GM18498 (cell line): ENCODE data around the gene IZUMO2.

Source experiments
- ATAC-seq: cut with Tn5 transposase; IDR thresholded peaks from one replicate; pipeline ENCODE4 v1.9.1; 2021; ENCODE audit warnings: mild to moderate bottlenecking, moderate library complexity; ENCODE audit not compliant: unreplicated experiment

Gene IZUMO2

DNA sequence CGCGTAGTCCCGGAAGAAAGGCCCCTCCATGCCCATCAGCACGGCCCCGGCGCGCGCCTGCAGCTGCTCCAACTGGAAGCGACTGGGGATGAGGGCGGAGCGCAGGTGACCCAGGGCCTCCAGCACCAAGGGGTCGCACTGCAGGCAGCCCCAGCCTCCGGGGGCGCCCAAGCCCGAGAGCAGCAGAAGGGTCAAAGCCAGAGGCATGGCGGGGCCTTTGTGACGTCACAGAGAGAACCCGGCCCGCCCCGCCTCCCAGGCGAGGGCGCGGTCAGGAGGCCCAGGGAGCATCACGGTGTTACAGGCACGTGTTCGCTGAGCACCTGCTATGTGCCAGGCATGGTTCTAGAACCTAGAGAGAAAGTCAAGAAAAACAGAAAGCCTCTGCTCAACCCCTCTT lies at the start of gene IZUMO2:
Gene IZUMO2, minus strand, starts transcription at position 294 of the 400 bp plus-strand sequence. Its CDS starts 87 bp downstream, at position 207.
- ATAC-seq, result no peak

GRCh38 chr19:50210425-50210824 lies 47.3 kb upstream of the IZUMO2 start:
- no peak for ATAC-seq

GRCh38 chr19:50209131-50209530 lies 46.0 kb upstream of the IZUMO2 start:
- no peak for ATAC-seq

- no peak for ATAC-seq
Observed at GRCh38 chr19:50207730-50208129, 44.6 kb upstream of the IZUMO2 start.

- no peak for ATAC-seq
Observed at GRCh38 chr19:50206191-50206590, 43.1 kb upstream of the IZUMO2 start.

- no peak for ATAC-seq
Observed at GRCh38 chr19:50205681-50206138, 42.6 kb upstream of the IZUMO2 start.

GRCh38 chr19:50204811-50205675 lies 42.0 kb upstream of the IZUMO2 start:
- ATAC-seq, result no peak

GRCh38 chr19:50204081-50204428 lies 41.0 kb upstream of the IZUMO2 start:
- ATAC-seq, result no peak

GRCh38 chr19:50203281-50204080 lies 40.4 kb upstream of the IZUMO2 start, which contains the start of gene MYH14:
Gene MYH14, plus strand, starts transcription at chr19:50203622. Its CDS starts 6,744 bp downstream, at chr19:50210366.
- no peak for ATAC-seq

- no peak for ATAC-seq
Observed at GRCh38 chr19:50202962-50203280, 39.8 kb upstream of the IZUMO2 start.

GRCh38 chr19:50202386-50202785 lies 39.3 kb upstream of the IZUMO2 start:
- no peak for ATAC-seq

- no peak for ATAC-seq
Observed at GRCh38 chr19:50199259-50199555, 36.1 kb upstream of the IZUMO2 start.

DNA sequence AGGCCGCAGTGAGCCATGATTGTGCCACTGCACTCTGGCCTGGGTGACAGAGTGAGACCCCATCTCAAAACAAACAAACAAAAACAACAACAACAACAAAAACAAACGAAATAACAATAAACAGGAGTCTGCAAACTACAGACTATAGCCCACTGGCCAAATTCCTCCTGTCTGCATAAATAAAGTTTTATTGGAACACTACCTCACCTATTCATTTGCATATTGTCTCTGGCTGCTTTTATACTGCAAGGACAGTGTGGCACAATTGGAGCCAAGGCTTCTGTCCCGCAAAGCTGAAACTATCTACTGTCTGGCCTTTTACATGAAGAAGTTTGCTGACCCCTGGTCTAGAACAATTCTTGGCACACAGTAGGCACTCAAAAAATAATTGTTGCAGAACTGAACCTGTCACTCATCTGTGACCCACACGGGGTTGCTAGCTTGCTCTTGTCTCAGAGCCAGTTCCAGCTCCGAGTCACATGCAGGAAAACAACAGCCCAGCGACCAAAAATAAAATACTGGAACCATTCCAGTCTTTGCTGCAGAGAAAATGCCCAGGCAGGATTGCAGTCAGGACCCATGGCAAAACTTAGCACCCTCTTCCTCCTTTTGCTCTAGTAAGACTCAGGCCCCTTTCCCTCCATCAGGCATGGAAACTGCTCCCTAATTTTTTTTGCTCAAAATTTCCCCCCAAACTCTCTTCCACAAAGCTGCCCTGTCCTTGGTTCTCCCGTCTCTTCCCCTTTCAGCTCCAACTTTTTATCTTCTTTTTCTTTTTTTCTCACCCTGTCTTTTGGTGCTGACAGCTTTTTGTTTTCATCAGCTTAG lies 35.6 kb upstream of the IZUMO2 start:
- no peak for ATAC-seq

- ATAC-seq, result no peak
Observed at GRCh38 chr19:50197348-50197747, 34.3 kb upstream of the IZUMO2 start.

GRCh38 chr19:50196322-50196932 lies 33.3 kb upstream of the IZUMO2 start:
- no peak for ATAC-seq

DNA sequence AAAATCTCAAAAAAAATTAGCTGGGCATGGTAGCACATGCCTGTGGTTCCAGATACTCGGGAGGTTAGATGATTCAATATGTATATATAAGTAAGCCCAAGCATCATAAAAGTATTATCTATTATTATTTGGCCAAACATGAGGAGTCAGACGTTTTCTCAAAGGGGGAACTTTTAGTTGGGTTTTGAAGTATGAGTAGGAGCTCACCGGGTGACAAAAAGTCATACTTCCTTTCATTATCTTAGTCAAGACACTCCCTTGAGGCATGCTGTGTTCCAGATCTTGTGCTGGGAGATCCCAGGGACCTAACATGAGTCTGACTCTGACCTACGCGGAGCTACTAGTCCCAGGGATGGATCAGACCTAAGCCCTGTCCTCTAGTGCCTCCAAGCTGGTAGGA lies 32.1 kb upstream of the IZUMO2 start:
- no peak for ATAC-seq

DNA sequence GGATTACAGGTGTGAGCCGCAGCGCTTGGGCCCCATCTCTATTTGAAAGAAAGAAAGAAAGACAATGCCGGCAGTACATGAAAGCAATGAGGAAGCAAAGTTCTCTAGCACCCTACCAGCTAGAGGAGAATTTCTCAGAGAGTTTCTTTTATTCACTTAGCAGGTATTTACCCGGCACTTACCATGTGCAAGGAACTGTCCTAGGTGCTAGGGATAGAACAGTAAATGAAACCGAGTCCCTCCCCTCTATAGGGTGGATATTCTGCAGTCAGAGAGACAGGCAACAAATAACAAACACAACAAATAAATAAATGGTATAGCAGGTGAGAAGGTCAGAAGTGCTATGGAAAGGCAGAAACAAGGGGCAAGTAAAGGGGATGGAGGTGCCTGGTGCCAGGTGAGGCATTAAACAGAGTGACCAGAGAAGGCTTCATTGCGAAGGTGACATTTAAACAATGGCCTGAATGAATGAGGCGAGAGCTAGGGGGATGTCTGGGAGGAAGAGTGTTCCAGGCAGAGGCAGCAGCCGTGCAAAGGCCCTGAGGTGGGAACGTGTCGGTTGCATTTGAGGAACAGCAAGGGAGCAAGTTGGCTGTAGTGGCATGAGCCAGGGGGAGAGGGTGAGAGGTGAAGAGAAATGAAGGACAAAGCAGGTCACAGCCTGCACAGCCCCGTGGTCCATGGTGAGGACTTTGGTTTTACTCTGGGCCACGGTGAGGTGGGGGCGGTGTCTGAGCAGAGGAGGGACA lies 29.6 kb upstream of the IZUMO2 start:
- ATAC-seq, result no peak

GRCh38 chr19:50191216-50191615 lies 28.1 kb upstream of the IZUMO2 start:
- ATAC-seq, result no peak

DNA sequence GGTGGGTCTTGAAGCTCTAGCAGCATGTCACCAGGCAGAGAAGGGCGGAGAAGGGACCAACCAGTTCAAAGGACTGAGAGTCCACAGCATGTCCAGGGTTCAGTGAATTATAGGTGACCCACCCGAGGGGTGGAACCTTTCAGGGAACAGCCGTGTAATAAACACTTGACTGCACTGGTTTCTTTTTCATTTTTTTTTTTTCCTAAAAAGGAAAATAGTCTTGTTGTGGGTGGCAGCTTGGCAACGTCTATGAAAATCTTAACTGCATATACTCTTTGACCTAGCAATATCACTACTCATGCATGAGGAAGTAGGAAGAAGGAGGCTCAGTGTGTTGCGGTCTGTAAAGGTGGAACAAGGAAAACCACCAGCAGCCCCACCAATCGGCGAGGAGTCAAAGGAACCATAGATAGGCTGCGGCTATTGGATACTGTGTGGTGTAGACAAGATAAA lies 27.4 kb upstream of the IZUMO2 start:
- no peak for ATAC-seq

DNA sequence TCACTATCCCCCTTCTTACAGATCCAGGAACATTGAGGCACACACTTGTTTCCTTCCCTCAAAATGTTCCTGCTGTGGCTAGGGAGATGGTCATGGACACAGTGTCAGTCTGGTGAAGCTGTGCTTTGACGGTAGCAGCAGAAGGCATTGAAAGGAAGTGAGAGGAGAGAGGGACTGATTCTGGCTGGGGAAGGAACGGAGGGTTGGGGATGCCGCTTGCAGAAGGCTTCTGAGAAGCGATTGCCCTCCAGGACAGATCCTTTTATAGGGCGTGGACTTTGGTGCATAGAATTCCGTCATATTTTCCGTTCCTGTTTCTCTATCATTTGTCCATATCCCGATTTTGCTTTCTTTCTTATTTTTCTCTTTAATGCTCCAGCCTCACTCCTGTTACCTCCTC lies 26.2 kb upstream of the IZUMO2 start:
- no peak for ATAC-seq
